Naive B cell (primary cell): Measurements from ENCODE around the gene FUNDC2. TPM values are rescaled to one million over a fixed set of nuclear protein-coding genes. Genes with fewer than 3 reads are reported as not detected.
A peak's percentile ranks its signal among the peaks of the same experiment; 100 is the strongest.

Source experiments
- ATAC-seq, 2 donors: fragments of 150-1000 bp; cut with Tn5 transposase; 2 replicates each; pipeline ENCODE4 v1.10.0; 2021; ENCODE audit warnings: low read depth in 2 of 2, mild to moderate bottlenecking in 2 of 2, moderate library complexity in 2 of 2
- DNase-seq: peaks from one replicate; pipeline ENCODE4 v3.0.0; 2022
- H3K27ac Mint-ChIP-seq, 6 donors: one replicate each; pipeline ENCODE4 v1.8.0; 2020 to 2022; ENCODE audit warnings: mild to moderate bottlenecking in 6 of 6, mixed read lengths in 6 of 6, moderate library complexity in 5 of 6, inconsistent platforms in 2 of 6
- H3K27me3 Mint-ChIP-seq, 3 donors: one replicate each; pipeline ENCODE4 v1.8.0; 2021 to 2022; ENCODE audit warnings: mixed read lengths in 3 of 3, mild to moderate bottlenecking in 1 of 3
- H3K36me3 Mint-ChIP-seq, 2 donors: one replicate each; pipeline ENCODE4 v1.8.0; 2020 to 2022; ENCODE audit warnings: mixed read lengths in 2 of 2, inconsistent platforms in 1 of 2, mild to moderate bottlenecking in 1 of 2
- H3K4me1 Mint-ChIP-seq, 3 donors: one replicate each; pipeline ENCODE4 v1.8.0; 2020 to 2022; ENCODE audit warnings: mixed read lengths in 3 of 3, inconsistent platforms in 1 of 3, mild to moderate bottlenecking in 1 of 3, moderate library complexity in 1 of 3
- H3K4me3 Mint-ChIP-seq, 8 donors: one replicate each; pipeline ENCODE4 v1.8.0; 2020 to 2022; ENCODE audit warnings: mild to moderate bottlenecking in 8 of 8, mixed read lengths in 8 of 8, moderate library complexity in 8 of 8, inconsistent platforms in 2 of 8
- H3K9me3 Mint-ChIP-seq, 7 donors: one replicate each; pipeline ENCODE4 v1.8.0; 2020 to 2022; ENCODE audit warnings: mixed read lengths in 7 of 7, mild to moderate bottlenecking in 5 of 7, inconsistent platforms in 2 of 7, moderate library complexity in 1 of 7
- polyA plus RNA-seq, 6 donors: library from polyadenylated mRNA; unstranded; fragments of 300-500 nt; fragmentation: Illumina TruSeq; gene quantifications; one replicate each; pipeline ENCODE4 v1.2.3, GENCODE V29; 2021; ENCODE audit warnings: low read depth in 6 of 6

The FUNDC2 gene
- polyA plus RNA-seq, 6 donors from 2014 or later = 153 to 203 (median 175) TPM

- Mint-ChIP-seq H3K27ac (peak overlapping the region in 1 of 6 donors; percentile 63), H3K36me3 (peaks cover 0 to 14% of the 10 kb centered on the region in 2 donors), H3K27me3 (no peaks in the 10 kb centered on the region)
These were observed 5.0 kb downstream of the FUNDC2 start for GRCh38 chrX:155031657-155032056.

GRCh38 chrX:155035688-155036087 lies 9.0 kb downstream of the FUNDC2 start:
- Mint-ChIP-seq H3K27me3 (no peaks in the 10 kb centered on the region), H3K9me3 (peaks cover 0 to 15% (median 4%) of the 10 kb centered on the region in 7 donors), H3K4me1 (peaks cover 5 to 9% (median 8%) of the 10 kb centered on the region in 3 donors), H3K27ac (no peak overlapping the region), H3K4me3 (no peak overlapping the region), H3K36me3 (peaks cover 0 to 23% of the 10 kb centered on the region in 2 donors)
- no peak for DNase-seq
- ATAC-seq = no peak

More at GRCh38 chrX:155031657-155032056, 5.0 kb downstream of the FUNDC2 start:
- no peak for DNase-seq
- ATAC-seq = no peak
- Mint-ChIP-seq H3K9me3 (peaks cover 0 to 15% (median 4%) of the 10 kb centered on the region in 7 donors), H3K4me3 (no peak overlapping the region), H3K4me1 (peaks cover 6 to 21% (median 8%) of the 10 kb centered on the region in 3 donors)

GRCh38 chrX:155046129-155046810 lies 19.6 kb downstream of the FUNDC2 start:
- Mint-ChIP-seq H3K27me3 (no peaks in the 10 kb centered on the region), H3K27ac (no peak overlapping the region), H3K4me3 (no peak overlapping the region), H3K36me3 (no peaks in the 10 kb centered on the region), H3K9me3 (peaks cover 0 to 2% (median 0%) of the 10 kb centered on the region in 7 donors), H3K4me1 (peaks cover 4 to 13% (median 13%) of the 10 kb centered on the region in 3 donors)
- DNase-seq (no peak), ATAC-seq (no peak)

- H3K9me3 Mint-ChIP-seq = peaks cover 0 to 2% (median 0%) of the 10 kb centered on the region in 7 donors
- peaks cover 4 to 13% (median 13%) of the 10 kb centered on the region in 3 donors for H3K4me1 Mint-ChIP-seq
- H3K27ac Mint-ChIP-seq = no peak overlapping the region
- no peak overlapping the region for H3K4me3 Mint-ChIP-seq
- DNase-seq (no peak), ATAC-seq (no peak)
- H3K27me3 Mint-ChIP-seq = no peaks in the 10 kb centered on the region
- H3K36me3 Mint-ChIP-seq = no peaks in the 10 kb centered on the region
These were observed 20.3 kb downstream of the FUNDC2 start for GRCh38 chrX:155046811-155047528.

GRCh38 chrX:155048977-155049619 lies 22.5 kb downstream of the FUNDC2 start:
- Mint-ChIP-seq H3K4me1 (peaks cover 2 to 11% (median 9%) of the 10 kb centered on the region in 3 donors), H3K36me3 (no peaks in the 10 kb centered on the region), H3K27me3 (no peaks in the 10 kb centered on the region), H3K4me3 (no peak overlapping the region), H3K9me3 (peaks cover 0 to 2% (median 0%) of the 10 kb centered on the region in 7 donors), H3K27ac (peak overlapping the region in 2 of 6 donors; percentile 11 to 58)
- peak in 1 of 2 donors; percentile 48 for ATAC-seq
- peak; percentile 20 for DNase-seq

GRCh38 chrX:155052738-155053498 lies 26.3 kb downstream of the FUNDC2 start:
- Mint-ChIP-seq H3K27ac (peak overlapping the region in 1 of 6 donors; percentile 6), H3K4me3 (no peak overlapping the region), H3K9me3 (peaks cover 0 to 2% (median 0%) of the 10 kb centered on the region in 7 donors), H3K4me1 (peaks cover 5 to 14% (median 6%) of the 10 kb centered on the region in 3 donors), H3K36me3 (no peaks in the 10 kb centered on the region), H3K27me3 (no peaks in the 10 kb centered on the region)
- no peak for DNase-seq
- ATAC-seq = no peak

GRCh38 chrX:155053656-155054055 lies 27.0 kb downstream of the FUNDC2 start:
- ATAC-seq = no peak
- Mint-ChIP-seq H3K36me3 (no peaks in the 10 kb centered on the region), H3K27me3 (no peaks in the 10 kb centered on the region), H3K9me3 (peaks cover 0 to 2% (median 0%) of the 10 kb centered on the region in 7 donors), H3K4me3 (no peak overlapping the region), H3K27ac (no peak overlapping the region), H3K4me1 (peaks cover 5 to 15% (median 6%) of the 10 kb centered on the region in 3 donors)
- no peak for DNase-seq

GRCh38 chrX:155054255-155054654 lies 27.6 kb downstream of the FUNDC2 start:
- peaks cover 0 to under 1% (median 0%) of the 10 kb centered on the region in 7 donors for H3K9me3 Mint-ChIP-seq
- no peak overlapping the region for H3K4me3 Mint-ChIP-seq
- no peak overlapping the region for H3K27ac Mint-ChIP-seq
- ATAC-seq = no peak
- peaks cover 1 to 15% (median 5%) of the 10 kb centered on the region in 3 donors for H3K4me1 Mint-ChIP-seq
- DNase-seq = no peak
- H3K36me3 Mint-ChIP-seq = no peaks in the 10 kb centered on the region
- no peaks in the 10 kb centered on the region for H3K27me3 Mint-ChIP-seq

- peaks cover 0 to 13% (median 5%) of the 10 kb centered on the region in 3 donors for H3K4me1 Mint-ChIP-seq
- H3K9me3 Mint-ChIP-seq = no peaks in the 10 kb centered on the region
- H3K27ac Mint-ChIP-seq = no peak overlapping the region
- no peak overlapping the region for H3K4me3 Mint-ChIP-seq
- no peaks in the 10 kb centered on the region for H3K36me3 Mint-ChIP-seq
- ATAC-seq = no peak
- no peaks in the 10 kb centered on the region for H3K27me3 Mint-ChIP-seq
- DNase-seq = no peak
These were observed 28.9 kb downstream of the FUNDC2 start for GRCh38 chrX:155055494-155055893.

- Mint-ChIP-seq H3K27me3 (no peaks in the 10 kb centered on the region), H3K27ac (no peak overlapping the region), H3K4me1 (peaks cover 0 to 13% (median 5%) of the 10 kb centered on the region in 3 donors), H3K4me3 (peak overlapping the region in 2 of 8 donors; percentile 15 to 16), H3K36me3 (no peaks in the 10 kb centered on the region), H3K9me3 (no peaks in the 10 kb centered on the region)
- no peak for DNase-seq
- no peak for ATAC-seq
These were observed 29.8 kb downstream of the FUNDC2 start for GRCh38 chrX:155056471-155056870.

- ATAC-seq = peak; percentile 63 to 67
- peak; percentile 26 for DNase-seq
- Mint-ChIP-seq H3K27ac (peak overlapping the region in 1 of 6 donors; percentile 38), H3K4me3 (peak overlapping the region in 6 of 8 donors; percentile 14 to 64 (median 19)), H3K27me3 (no peaks in the 10 kb centered on the region), H3K36me3 (no peaks in the 10 kb centered on the region), H3K9me3 (no peaks in the 10 kb centered on the region), H3K4me1 (peaks cover 0 to 13% (median 5%) of the 10 kb centered on the region in 3 donors)
These were observed 30.5 kb downstream of the FUNDC2 start for GRCh38 chrX:155056877-155057792.

GRCh38 chrX:155061760-155062159 lies 35.1 kb downstream of the FUNDC2 start:
- Mint-ChIP-seq H3K36me3 (no peaks in the 10 kb centered on the region), H3K27me3 (no peaks in the 10 kb centered on the region), H3K4me3 (no peak overlapping the region), H3K9me3 (no peaks in the 10 kb centered on the region), H3K4me1 (peaks cover 0 to 16% (median 10%) of the 10 kb centered on the region in 3 donors), H3K27ac (peak overlapping the region in 1 of 6 donors; percentile 55)
- no peak for DNase-seq
- ATAC-seq = no peak
